ENCODE data around the gene INPP5F. TPM values are rescaled to one million over a fixed set of nuclear protein-coding genes. Genes with fewer than 3 reads are reported as not detected.

INPP5F gene
- total and polyA plus RNA-seq, 2 of the 13 experiments (the other 11 are each of a cell fraction or from before 2014, with no cell fraction given), result 12.5 to 15.7 TPM

GRCh38 chr10:119687192-119688032 is 38.4 kb upstream of the INPP5F start (continued):
- TF ChIP-seq CERS6 (CRISPR knock-in tag; IDR thresholded peaks at IDR 0.05) (no peak), ZNF451 (CRISPR knock-in tag; IDR thresholded peaks at IDR 0.05) (no peak), ATAD3A (CRISPR knock-in tag; IDR thresholded peaks at IDR 0.05) (no peak), HNF4G (IDR thresholded peaks at IDR 0.05; ENCODE audit: borderline replicate concordance, low read depth, low read length) (no peak), HNF4G (CRISPR knock-in tag; IDR thresholded peaks at IDR 0.05; ENCODE audit: borderline replicate concordance, low read depth) (no peak), ZMYM2 (CRISPR knock-in tag; IDR thresholded peaks at IDR 0.05) (no peak), ZNF503 (CRISPR knock-in tag; IDR thresholded peaks at IDR 0.05) (0 out of 2 replicates have a peak, but pooled peaks have one; percentile 1), MIER3 (CRISPR knock-in tag; IDR thresholded peaks at IDR 0.05; ENCODE audit: borderline replicate concordance) (no peak), MTF2 (CRISPR knock-in tag; IDR thresholded peaks at IDR 0.05; ENCODE audit: borderline replicate concordance) (no peak), STAT5B (CRISPR knock-in tag; IDR thresholded peaks at IDR 0.05) (no peak), PHF20 (CRISPR knock-in tag; IDR thresholded peaks at IDR 0.05) (no peak), EP300 (IDR thresholded peaks at IDR 0.05; ENCODE audit: low read depth in 2 of 2, low read length in 2 of 2) (no peak), EP300 (CRISPR knock-in tag; IDR thresholded peaks at IDR 0.05; ENCODE audit: borderline replicate concordance) (no peak), MLLT10 (CRISPR knock-in tag; IDR thresholded peaks at IDR 0.05) (no peak), DZIP1 (CRISPR knock-in tag; IDR thresholded peaks at IDR 0.05) (no peak), KAT2B (IDR thresholded peaks at IDR 0.05; ENCODE audit: borderline replicate concordance, low read depth, low read length) (no peak), NFRKB (IDR thresholded peaks at IDR 0.05) (no peak), SNAPC2 (CRISPR knock-in tag; IDR thresholded peaks at IDR 0.05) (0 out of 2 replicates have a peak, but pooled peaks have one; percentile 0), ZFP82 (CRISPR knock-in tag; IDR thresholded peaks at IDR 0.05; ENCODE audit: borderline replicate concordance) (no peak), ETV5 (CRISPR knock-in tag; IDR thresholded peaks at IDR 0.05; ENCODE audit: borderline replicate concordance) (no peak), SMARCE1 (IDR thresholded peaks at IDR 0.05; ENCODE audit: borderline replicate concordance) (no peak), PATZ1 (CRISPR knock-in tag; IDR thresholded peaks at IDR 0.05) (no peak), ZSCAN9 (CRISPR knock-in tag; IDR thresholded peaks at IDR 0.05; ENCODE audit: borderline replicate concordance) (no peak), FOXJ3 (CRISPR knock-in tag; IDR thresholded peaks at IDR 0.05; ENCODE audit: borderline replicate concordance) (no peak)
